K562 treated with DMSO at 1 percent for 48 hours (cell line): ENCODE data around the gene KLHL10. TPM values are rescaled to one million over a fixed set of nuclear protein-coding genes. Genes with fewer than 3 reads are reported as not detected.

ENCODE experiments used
- total RNA-seq: library from RNA; unstranded; fragments of 300-600 nt; gene quantifications from 2 replicates; pipeline ENCODE4 v1.2.3, GENCODE V29; 2022; ENCODE audit warnings: low replicate concordance; ENCODE audit errors: extremely low read depth

KLHL10 gene
- not detected in 2 replicates for total RNA-seq

DNA sequence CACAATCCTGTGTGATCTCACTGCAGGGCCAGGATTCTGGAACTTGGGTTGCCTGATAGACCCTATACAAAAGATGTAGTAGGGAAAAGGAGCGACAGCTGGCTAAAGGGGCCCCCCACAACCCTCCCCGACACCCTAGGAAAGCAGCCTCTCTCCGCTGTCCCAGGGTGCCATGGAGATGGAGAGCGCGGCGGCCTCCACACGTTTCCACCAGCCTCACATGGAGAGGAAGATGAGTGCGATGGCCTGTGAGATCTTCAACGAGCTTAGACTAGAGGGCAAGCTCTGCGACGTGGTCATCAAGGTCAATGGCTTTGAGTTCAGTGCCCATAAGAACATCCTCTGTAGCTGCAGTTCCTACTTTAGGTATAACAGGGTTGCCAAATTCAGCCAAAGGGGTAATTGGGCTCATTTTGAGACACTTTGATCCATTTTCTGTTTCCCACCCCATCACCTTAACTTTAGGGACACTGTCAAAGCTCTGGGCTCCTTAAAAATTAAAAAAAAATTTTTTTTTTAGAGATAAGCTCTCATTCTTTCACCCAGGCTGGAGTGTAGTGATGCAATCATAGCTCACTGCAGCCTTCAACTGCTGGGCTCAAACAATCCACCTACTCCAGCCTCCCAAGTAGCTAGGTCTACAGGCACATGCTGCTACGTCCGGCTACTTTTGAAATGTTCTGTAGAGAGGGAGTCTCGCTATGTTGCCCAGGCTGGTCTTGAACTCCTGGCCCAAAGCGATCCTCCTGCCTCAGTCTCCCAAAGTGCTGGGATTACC is at the start of gene KLHL10:
KLHL10 (plus strand) TSS at position 65 of the 778 bp plus-strand sequence; CDS start at position 173, 108 bp downstream.

GRCh38 chr17:41811549-41812380 is 25.9 kb upstream of the KLHL10 start, which contains the start of gene P3H4:
Gene P3H4 (minus strand): TSS chr17:41811949. CDS start chr17:41811915, 34 bp downstream.

DNA sequence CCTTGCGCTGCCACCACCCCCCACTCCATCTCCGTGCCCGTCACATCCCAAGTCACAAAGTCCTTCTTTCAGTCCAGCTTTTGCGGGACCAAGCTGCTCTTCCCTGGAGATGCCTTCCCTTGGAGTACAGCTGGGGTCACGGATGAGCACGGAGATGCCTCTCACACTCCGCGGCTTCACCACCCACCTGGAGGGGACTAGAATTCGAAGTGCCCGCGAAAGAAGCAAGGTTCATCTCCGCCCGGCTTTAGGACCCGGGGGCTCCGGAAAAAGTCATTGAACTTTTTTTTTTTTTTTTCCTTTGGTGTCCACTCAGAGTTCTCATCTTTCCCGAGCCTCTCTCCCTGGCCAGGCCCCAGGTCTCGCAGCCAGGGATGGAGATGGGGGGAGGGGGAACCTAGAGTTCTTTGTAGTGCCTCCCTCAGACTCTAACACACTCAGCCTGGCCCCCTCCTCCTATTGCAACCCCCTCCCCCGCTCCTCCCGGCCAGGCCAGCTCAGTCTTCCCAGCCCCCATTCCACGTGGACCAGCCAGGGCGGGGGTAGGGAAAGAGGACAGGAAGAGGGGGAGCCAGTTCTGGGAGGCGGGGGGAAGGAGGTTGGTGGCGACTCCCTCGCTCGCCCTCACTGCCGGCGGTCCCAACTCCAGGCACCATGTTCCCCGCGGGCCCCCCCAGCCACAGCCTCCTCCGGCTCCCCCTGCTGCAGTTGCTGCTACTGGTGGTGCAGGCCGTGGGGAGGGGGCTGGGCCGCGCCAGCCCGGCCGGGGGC is 25.1 kb upstream of the KLHL10 start, which contains the start of gene FKBP10:
FKBP10 (plus strand) TSS at position 624 of the 771 bp plus-strand sequence; CDS start at position 655, 31 bp downstream.

DNA sequence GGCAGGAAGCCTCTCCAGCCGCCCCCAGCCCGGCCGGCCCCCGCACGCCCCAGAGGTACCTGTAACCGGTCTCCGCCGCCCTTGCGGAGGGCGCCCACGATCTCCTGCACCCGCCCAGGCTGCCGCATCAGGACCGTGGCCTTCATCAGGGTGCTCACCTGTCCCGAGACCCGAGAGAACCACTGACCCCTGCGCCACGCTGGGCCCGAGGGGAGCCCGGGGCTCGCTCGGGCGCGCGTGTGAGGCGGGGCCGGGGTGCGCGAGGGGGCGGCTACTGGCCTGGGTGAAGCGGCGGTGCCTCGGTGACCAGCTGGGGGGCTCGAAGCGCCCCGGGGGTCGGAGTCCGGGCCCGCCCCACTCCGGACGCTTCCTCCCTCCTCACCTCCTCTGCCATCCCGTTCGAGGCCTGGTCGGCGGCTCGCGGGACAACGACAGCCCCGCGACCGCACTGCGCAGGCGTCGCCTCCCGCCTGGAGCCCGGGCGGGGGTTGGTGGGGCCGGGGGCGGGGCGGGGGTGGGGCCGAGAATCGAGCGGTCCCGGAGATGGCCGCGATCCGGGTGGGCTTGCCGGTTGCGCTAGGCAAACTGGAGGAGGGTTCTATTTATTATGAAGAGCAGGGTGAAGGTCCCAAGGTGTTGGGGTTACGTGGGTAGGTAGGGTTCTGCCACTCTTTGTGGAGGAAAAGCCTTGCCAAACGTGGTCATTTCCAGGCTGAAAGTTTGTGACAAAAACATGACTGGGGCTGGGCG is 1.6 kb upstream of the KLHL10 start, which contains the start of gene NT5C3B:
NT5C3B (minus strand) TSS at position 433 of the 750 bp plus-strand sequence; CDS start at position 394, 39 bp downstream.

GRCh38 chr17:41864836-41865595 is 27.4 kb downstream of the KLHL10 start, which contains the start of gene KLHL11:
Gene KLHL11 (minus strand): TSS chr17:41865423. CDS start chr17:41865370, 53 bp downstream.

Other genes starting within 250 kb of the KLHL10 start
- gene KRT16, start 225.1 kb upstream of the KLHL10 start, total RNA-seq, result not detected in 2 replicates
- not detected in 2 replicates for gene KRT17, start 213.2 kb upstream of the KLHL10 start, total RNA-seq
- gene EIF1, start 148.9 kb upstream of the KLHL10 start, total RNA-seq, result 437 and 1,744 TPM in 2 replicates
- gene GAST, start 125.5 kb upstream of the KLHL10 start, total RNA-seq, result not detected in 2 replicates
- gene HAP1, start 103.2 kb upstream of the KLHL10 start, total RNA-seq, result not detected in 2 replicates
- gene JUP, start 51.1 kb upstream of the KLHL10 start, total RNA-seq, result not detected in 2 replicates
- not detected in 2 replicates for gene P3H4, start 25.9 kb upstream of the KLHL10 start, total RNA-seq
- gene FKBP10, start 24.8 kb upstream of the KLHL10 start, total RNA-seq, result not detected in 2 replicates
- not detected in 2 replicates for gene NT5C3B, start 1.6 kb upstream of the KLHL10 start, total RNA-seq
- not detected in 2 replicates for gene KLHL11, start 27.6 kb downstream of the KLHL10 start, total RNA-seq
- not detected in 2 replicates for gene ACLY, start 81.1 kb downstream of the KLHL10 start, total RNA-seq
- not detected in 2 replicates for gene ODAD4, start 92.8 kb downstream of the KLHL10 start, total RNA-seq
- not detected in 2 replicates for gene CNP, start 129.0 kb downstream of the KLHL10 start, total RNA-seq
- 468 TPM in 1 of 2 replicates, not detected in the other for gene DNAJC7, start 179.6 kb downstream of the KLHL10 start, total RNA-seq
- not detected in 2 replicates for gene NKIRAS2, start 182.3 kb downstream of the KLHL10 start, total RNA-seq
- not detected in 2 replicates for gene C17orf113, start 212.8 kb downstream of the KLHL10 start, total RNA-seq